Glutamatergic neuron (in vitro differentiated cells): Measurements from ENCODE around the gene SPOCK1. TPM values are rescaled to one million over a fixed set of nuclear protein-coding genes. Genes with fewer than 3 reads are reported as not detected.
"Not testable (repeated sequence)": the region's sequence is repeated elsewhere in the genome, so short reads cannot be mapped to it uniquely, and the experiment has no call there.

Experiments used
- DNase-seq: peaks from one replicate; pipeline ENCODE4 v3.0.0; 2022
- H3K27ac Mint-ChIP-seq: one replicate; pipeline ENCODE4 v1.8.0; 2020; ENCODE audit warnings: mild to moderate bottlenecking, mixed read lengths, inconsistent platforms; ENCODE audit not compliant: unreplicated experiment
- H3K27me3 Mint-ChIP-seq: one replicate; pipeline ENCODE4 v1.8.0; 2020; ENCODE audit warnings: mild to moderate bottlenecking, moderate library complexity, mixed read lengths, inconsistent platforms; ENCODE audit not compliant: unreplicated experiment
- H3K36me3 Mint-ChIP-seq: one replicate; pipeline ENCODE4 v1.8.0; 2020; ENCODE audit warnings: mild to moderate bottlenecking, mixed read lengths, inconsistent platforms; ENCODE audit not compliant: unreplicated experiment
- H3K4me1 Mint-ChIP-seq: one replicate; pipeline ENCODE4 v1.8.0; 2020; ENCODE audit warnings: mild to moderate bottlenecking, low read depth, mixed read lengths, inconsistent platforms; ENCODE audit not compliant: unreplicated experiment
- H3K4me3 Mint-ChIP-seq: one replicate; pipeline ENCODE4 v1.8.0; 2020; ENCODE audit warnings: mild to moderate bottlenecking, mixed read lengths, inconsistent platforms; ENCODE audit not compliant: unreplicated experiment
- H3K9me3 Mint-ChIP-seq: one replicate; pipeline ENCODE4 v1.8.0; 2020; ENCODE audit warnings: mild to moderate bottlenecking, moderate library complexity, mixed read lengths, inconsistent platforms; ENCODE audit not compliant: unreplicated experiment
- total RNA-seq: library from RNA; stranded (reverse); fragmentation: NEBNext Ultra II Directional; extraction: Animal tissue kit (Norgen Biotek cat#: 25700); gene quantifications from one replicate; pipeline ENCODE4 v1.2.1, GENCODE V29; 2021; ENCODE audit not compliant: unreplicated experiment
- TF ChIP-seq, protein P1 (sequence below): fragments of 200-600 bp; sonication (generic); IDR thresholded peaks from one replicate; pipeline ENCODE4 v1.5.0; 2021; ENCODE audit not compliant: partially characterized antibody, unreplicated experiment

Gene SPOCK1
- total RNA-seq, 1 donor from 2014 or later: 25.4 TPM

DNA sequence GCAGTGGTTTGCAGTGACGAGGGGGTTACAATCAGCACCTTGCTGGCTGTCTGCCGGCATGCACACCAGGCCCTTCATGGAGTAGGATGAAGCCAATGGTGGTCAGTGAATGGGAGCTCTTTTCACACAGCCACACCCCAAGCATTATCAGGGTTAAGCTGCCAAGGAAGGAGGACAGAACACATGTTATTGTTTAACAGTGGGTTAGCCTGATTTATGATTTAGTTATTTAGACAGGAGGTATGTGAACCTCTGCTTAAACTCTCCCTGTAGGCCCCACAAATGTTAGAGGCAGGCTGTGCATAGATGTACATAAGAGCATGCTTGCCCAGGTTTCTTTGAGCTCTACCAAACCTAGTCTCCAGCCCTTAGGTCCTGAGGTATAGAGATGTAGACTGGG is 262.9 kb downstream of the SPOCK1 start:
- TF ChIP-seq, protein P1, sequence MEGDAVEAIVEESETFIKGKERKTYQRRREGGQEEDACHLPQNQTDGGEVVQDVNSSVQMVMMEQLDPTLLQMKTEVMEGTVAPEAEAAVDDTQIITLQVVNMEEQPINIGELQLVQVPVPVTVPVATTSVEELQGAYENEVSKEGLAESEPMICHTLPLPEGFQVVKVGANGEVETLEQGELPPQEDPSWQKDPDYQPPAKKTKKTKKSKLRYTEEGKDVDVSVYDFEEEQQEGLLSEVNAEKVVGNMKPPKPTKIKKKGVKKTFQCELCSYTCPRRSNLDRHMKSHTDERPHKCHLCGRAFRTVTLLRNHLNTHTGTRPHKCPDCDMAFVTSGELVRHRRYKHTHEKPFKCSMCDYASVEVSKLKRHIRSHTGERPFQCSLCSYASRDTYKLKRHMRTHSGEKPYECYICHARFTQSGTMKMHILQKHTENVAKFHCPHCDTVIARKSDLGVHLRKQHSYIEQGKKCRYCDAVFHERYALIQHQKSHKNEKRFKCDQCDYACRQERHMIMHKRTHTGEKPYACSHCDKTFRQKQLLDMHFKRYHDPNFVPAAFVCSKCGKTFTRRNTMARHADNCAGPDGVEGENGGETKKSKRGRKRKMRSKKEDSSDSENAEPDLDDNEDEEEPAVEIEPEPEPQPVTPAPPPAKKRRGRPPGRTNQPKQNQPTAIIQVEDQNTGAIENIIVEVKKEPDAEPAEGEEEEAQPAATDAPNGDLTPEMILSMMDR: no peak
- H3K36me3 Mint-ChIP-seq: no peaks in the 10 kb centered on the region
- H3K9me3 Mint-ChIP-seq: no peaks in the 10 kb centered on the region
- H3K4me3 Mint-ChIP-seq: no peak overlapping the region
- H3K27ac Mint-ChIP-seq: peak overlapping the region; percentile 24
- H3K4me1 Mint-ChIP-seq: no peaks in the 10 kb centered on the region
- no peaks in the 10 kb centered on the region for H3K27me3 Mint-ChIP-seq
- no peak for DNase-seq

DNA sequence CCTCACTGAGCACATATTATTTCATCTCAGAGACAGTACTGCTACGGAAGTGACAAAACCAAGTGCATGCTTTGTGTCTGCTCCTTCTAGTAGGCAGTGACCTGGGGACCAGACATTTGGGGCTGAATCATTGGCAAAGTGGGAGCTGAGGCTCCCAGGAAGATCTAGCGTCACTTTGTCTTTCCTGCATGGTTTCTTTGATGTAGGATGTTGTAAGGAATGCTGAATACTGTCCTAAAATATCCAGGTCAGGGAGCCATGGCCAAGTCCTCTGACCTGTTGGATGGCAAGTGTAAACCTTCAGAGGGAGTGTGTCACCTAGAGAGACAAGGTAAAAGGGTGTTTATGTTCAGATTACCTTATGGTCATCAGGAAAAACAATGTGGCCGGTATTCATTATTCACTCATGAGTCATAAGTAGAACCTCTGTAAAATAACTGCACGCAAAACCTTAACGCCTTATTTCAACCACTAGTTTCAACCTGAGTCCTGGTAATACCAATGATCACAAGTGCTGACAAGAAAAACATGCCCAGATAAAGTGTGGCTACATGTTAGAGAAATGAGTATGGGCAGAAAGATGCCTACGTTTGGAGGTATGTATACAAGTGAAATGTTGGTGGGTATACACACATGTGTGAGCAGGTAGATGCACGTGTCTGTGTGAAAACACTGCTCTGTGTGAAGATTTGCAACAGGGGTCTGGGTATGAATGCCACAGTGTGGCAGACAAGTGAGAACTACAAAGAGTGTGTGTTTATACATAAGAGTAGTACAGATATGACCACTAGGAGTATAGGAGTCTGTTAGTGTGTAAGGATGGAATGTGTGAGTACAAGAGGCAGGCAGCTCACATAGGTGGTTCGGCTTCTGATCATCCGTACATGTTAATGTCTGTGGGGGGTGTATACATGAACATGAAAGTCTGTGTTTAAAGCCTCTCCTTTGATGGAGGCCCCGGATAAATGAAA is 263.9 kb downstream of the SPOCK1 start:
- H3K9me3 Mint-ChIP-seq: no peaks in the 10 kb centered on the region
- H3K4me1 Mint-ChIP-seq: no peaks in the 10 kb centered on the region
- no peaks in the 10 kb centered on the region for H3K36me3 Mint-ChIP-seq
- no peak overlapping the region for H3K27ac Mint-ChIP-seq
- DNase-seq: no peak
- TF ChIP-seq, protein P1: no peak
- H3K4me3 Mint-ChIP-seq: no peak overlapping the region
- H3K27me3 Mint-ChIP-seq: no peaks in the 10 kb centered on the region

DNA sequence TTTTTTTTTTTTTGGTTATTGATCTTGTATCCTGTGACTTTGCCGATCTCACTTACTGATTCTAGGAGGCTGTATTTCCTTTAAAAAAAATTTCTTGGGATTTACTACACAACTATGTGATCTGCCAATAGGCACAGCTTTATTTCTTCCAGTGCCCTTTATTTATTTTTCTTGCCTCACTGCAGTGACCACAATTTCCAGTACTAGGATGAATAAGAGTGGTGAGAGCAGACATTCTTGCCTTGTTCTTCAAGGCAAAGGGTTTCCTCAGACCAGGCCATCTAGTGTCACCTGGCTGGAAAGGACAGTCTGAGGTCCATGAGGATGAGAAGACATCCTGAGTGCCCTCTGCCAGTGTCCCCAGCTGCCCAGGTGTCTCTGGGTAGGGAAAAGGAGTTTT is 265.4 kb downstream of the SPOCK1 start:
- Mint-ChIP-seq H3K27ac (no peak overlapping the region), H3K36me3 (no peaks in the 10 kb centered on the region), H3K27me3 (no peaks in the 10 kb centered on the region), H3K9me3 (no peaks in the 10 kb centered on the region), H3K4me1 (no peaks in the 10 kb centered on the region), H3K4me3 (no peak overlapping the region)
- TF ChIP-seq, protein P1: no peak
- DNase-seq: no peak

DNA sequence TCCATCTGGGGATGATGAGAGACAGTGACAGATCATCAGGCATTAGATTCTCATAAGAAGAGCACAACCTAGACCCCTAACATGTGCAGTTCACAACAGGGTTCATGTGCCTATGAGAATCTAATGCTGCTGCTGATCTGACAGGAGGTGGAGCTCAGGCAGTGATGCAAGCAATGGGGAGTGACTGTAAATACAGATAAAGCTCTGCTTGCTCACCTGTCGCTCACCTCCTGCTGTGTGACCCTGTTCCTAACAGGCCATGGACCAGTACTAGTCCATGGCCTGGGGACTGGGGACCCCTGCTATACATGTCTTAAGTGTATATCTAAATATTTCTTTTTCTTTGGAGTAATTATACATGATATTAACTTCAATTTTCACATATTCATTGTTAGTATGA is 265.8 kb downstream of the SPOCK1 start:
- not testable (repeated sequence) for H3K4me1 Mint-ChIP-seq, H3K9me3 Mint-ChIP-seq, DNase-seq, H3K27me3 Mint-ChIP-seq, H3K4me3 Mint-ChIP-seq, H3K27ac Mint-ChIP-seq, H3K36me3 Mint-ChIP-seq

DNA sequence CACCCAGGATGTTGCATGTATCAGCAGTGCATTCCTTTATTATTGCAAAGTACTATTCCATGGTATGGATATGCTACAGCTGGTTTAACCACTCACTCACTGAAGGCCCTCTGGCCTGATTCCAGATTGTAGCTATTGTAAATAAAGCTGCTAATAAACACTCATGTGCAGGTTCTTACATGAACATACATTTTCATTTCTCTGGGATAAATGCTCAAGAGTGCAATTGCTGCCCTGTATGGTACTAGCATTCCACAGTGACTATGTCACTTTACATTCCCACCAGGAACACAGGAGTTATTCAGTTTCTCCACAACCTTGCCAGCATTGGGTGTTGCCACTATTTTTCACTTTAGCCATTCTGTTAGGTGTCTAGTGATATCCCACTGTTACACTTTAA is 267.6 kb downstream of the SPOCK1 start:
- H3K27ac Mint-ChIP-seq: no peak overlapping the region
- H3K9me3 Mint-ChIP-seq: no peaks in the 10 kb centered on the region
- TF ChIP-seq, protein P1: no peak
- no peak for DNase-seq
- no peaks in the 10 kb centered on the region for H3K27me3 Mint-ChIP-seq
- H3K4me3 Mint-ChIP-seq: no peak overlapping the region
- H3K36me3 Mint-ChIP-seq: no peaks in the 10 kb centered on the region
- H3K4me1 Mint-ChIP-seq: no peaks in the 10 kb centered on the region
